ENCODE measurements around the gene MTURN. TPM values are rescaled to one million over a fixed set of nuclear protein-coding genes. Genes with fewer than 3 reads are reported as not detected.

Gene MTURN
- total RNA-seq, 1 donor from 2014 or later, result 24.2 TPM

- Mint-ChIP-seq H3K27ac (no peak overlapping the region), H3K9me3 (peaks cover 42% of the 10 kb centered on the region), H3K4me3 (no peak overlapping the region), H3K27me3 (ENCODE audit: low read depth) (no peaks in the 10 kb centered on the region), H3K4me1 (peaks cover 6% of the 10 kb centered on the region), H3K36me3 (peaks cover 33% of the 10 kb centered on the region)
- no peak for DNase-seq (ENCODE audit: low spot score in 2 of 2, unreplicated experiment in 2 of 2)
- no peak for TF ChIP-seq CTCF (IDR thresholded peaks at IDR 0.05; ENCODE audit: unreplicated experiment)
Observed at GRCh38 chr7:30112103-30112713, 22.6 kb upstream of the MTURN start.

GRCh38 chr7:30113144-30113543, 21.6 kb upstream of the MTURN start:
- H3K4me3 Mint-ChIP-seq, result no peak overlapping the region
- H3K9me3 Mint-ChIP-seq, result peaks cover 42% of the 10 kb centered on the region
- H3K27ac Mint-ChIP-seq, result no peak overlapping the region
- H3K27me3 Mint-ChIP-seq (ENCODE audit: low read depth), result no peaks in the 10 kb centered on the region
- no peak for TF ChIP-seq CTCF (IDR thresholded peaks at IDR 0.05; ENCODE audit: unreplicated experiment)
- DNase-seq (ENCODE audit: low spot score in 2 of 2, unreplicated experiment in 2 of 2), result no peak
- H3K4me1 Mint-ChIP-seq, result peaks cover 6% of the 10 kb centered on the region
- peaks cover 33% of the 10 kb centered on the region for H3K36me3 Mint-ChIP-seq

- no peak overlapping the region for H3K27ac Mint-ChIP-seq
- peaks cover 6% of the 10 kb centered on the region for H3K4me1 Mint-ChIP-seq
- peaks cover 28% of the 10 kb centered on the region for H3K36me3 Mint-ChIP-seq
- H3K4me3 Mint-ChIP-seq, result no peak overlapping the region
- no peak for DNase-seq (ENCODE audit: low spot score in 2 of 2, unreplicated experiment in 2 of 2)
- H3K27me3 Mint-ChIP-seq (ENCODE audit: low read depth), result no peaks in the 10 kb centered on the region
- H3K9me3 Mint-ChIP-seq, result peaks cover 34% of the 10 kb centered on the region
- no peak for TF ChIP-seq CTCF (IDR thresholded peaks at IDR 0.05; ENCODE audit: unreplicated experiment)
Observed at GRCh38 chr7:30114536-30115238, 20.1 kb upstream of the MTURN start.

GRCh38 chr7:30115709-30116297, 19.0 kb upstream of the MTURN start:
- TF ChIP-seq CTCF (IDR thresholded peaks at IDR 0.05; ENCODE audit: unreplicated experiment), result no peak
- H3K9me3 Mint-ChIP-seq, result peaks cover 27% of the 10 kb centered on the region
- H3K27me3 Mint-ChIP-seq (ENCODE audit: low read depth), result no peaks in the 10 kb centered on the region
- no peak for DNase-seq (ENCODE audit: low spot score in 2 of 2, unreplicated experiment in 2 of 2)
- H3K36me3 Mint-ChIP-seq, result peaks cover 22% of the 10 kb centered on the region
- H3K27ac Mint-ChIP-seq, result no peak overlapping the region
- H3K4me1 Mint-ChIP-seq, result peaks cover 6% of the 10 kb centered on the region
- H3K4me3 Mint-ChIP-seq, result no peak overlapping the region

GRCh38 chr7:30116771-30117170, 18.0 kb upstream of the MTURN start:
- peaks cover 27% of the 10 kb centered on the region for H3K9me3 Mint-ChIP-seq
- no peak for DNase-seq (ENCODE audit: low spot score in 2 of 2, unreplicated experiment in 2 of 2)
- TF ChIP-seq CTCF (IDR thresholded peaks at IDR 0.05; ENCODE audit: unreplicated experiment), result no peak
- H3K4me3 Mint-ChIP-seq, result no peak overlapping the region
- no peaks in the 10 kb centered on the region for H3K27me3 Mint-ChIP-seq (ENCODE audit: low read depth)
- H3K27ac Mint-ChIP-seq, result peak overlapping the region; percentile 67
- H3K36me3 Mint-ChIP-seq, result peaks cover 21% of the 10 kb centered on the region
- H3K4me1 Mint-ChIP-seq, result peaks cover 6% of the 10 kb centered on the region

All from mesothelial cell of epicardium (in vitro differentiated cells).